ENCODE data around the gene POMT2.

Gene POMT2

DNA sequence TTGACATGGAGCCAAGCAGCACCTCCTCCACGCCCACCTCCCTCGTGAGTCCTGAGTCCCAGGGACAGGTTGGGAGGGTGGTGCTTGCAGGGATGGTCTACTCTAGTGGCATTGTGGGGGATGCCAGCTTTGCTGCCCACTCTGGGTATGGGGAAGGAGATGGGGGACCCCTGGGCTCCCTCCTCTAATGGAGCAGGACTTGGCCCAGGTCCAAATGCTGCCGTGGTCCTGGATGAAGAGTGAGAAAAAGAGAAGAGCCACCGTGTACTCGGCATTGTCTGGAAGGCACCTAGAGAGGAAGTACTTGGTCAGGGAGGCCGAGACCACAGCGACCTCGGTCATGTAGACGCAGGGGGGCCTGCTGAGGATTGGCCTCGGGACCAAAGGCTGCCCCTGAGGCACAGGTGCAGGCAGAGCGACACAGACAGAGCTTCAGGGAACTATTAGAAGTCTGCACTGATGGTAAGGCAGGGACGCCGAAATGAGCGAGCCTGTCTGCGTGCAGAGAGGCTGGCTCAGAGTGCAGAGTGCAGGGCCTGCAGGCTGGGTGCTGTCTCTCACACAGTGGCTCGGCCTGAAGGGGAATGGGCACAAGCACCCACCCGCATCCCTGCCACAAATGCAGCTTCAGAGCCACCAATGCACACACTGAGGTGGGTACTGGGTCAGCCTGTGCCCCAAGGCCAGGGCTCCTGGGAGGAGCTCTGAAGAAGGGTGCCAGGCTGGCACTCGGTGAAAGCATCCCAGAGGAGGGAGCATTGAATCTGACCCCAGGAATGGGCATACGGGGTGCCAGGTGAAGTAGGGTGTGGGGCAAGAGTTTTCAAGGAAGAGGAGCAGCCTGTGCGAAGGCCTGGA lies 67.1 kb downstream of the POMT2 start:
- H3K36me3 ChIP-seq (ENCODE audit: control insufficient read depth in 4 of 4, insufficient read depth in 4 of 4, low read length in 3 of 4): no peaks in the 10 kb centered on the region
- H3K27me3 ChIP-seq (replicated peaks in 2 of 5; ENCODE audit: control insufficient read depth in 4 of 5, insufficient read depth in 5 of 5, low read length in 4 of 5): peaks cover 0 to 2% (median 0%) of the 10 kb centered on the region in 5 experiments
- DNase-seq: peak in 2 of 3 donors; percentile 32 to 40
- WGBS (ENCODE audit: insufficient coverage): 48% methylated on average over 16 of the region's 20 CpGs
- ChIA-PET POLR2A (no interaction called here), CTCF (no interaction called here)
- peaks cover 0 to 9% (median 2%) of the 10 kb centered on the region in 4 experiments for H3K4me1 ChIP-seq (ENCODE audit: control extremely low read depth in 1 of 4, control insufficient read depth in 4 of 4, insufficient read depth in 4 of 4, low read length in 3 of 4)
- H3K4me3 ChIP-seq (ENCODE audit: control insufficient read depth in 1 of 7, extremely low read depth in 1 of 7, insufficient read depth in 4 of 7, low read depth in 2 of 7, low read length in 6 of 7): no peak overlapping the region
- no peaks in the 10 kb centered on the region for H3K9me3 ChIP-seq (ENCODE audit: control extremely low read depth in 1 of 5, control insufficient read depth in 4 of 5, insufficient read depth in 2 of 5, low read depth in 1 of 5, low read length in 4 of 5)
- H3K27ac ChIP-seq (ENCODE audit: insufficient read depth in 1 of 2, low read depth in 1 of 2, low read length in 2 of 2, poor library complexity in 1 of 2, severe bottlenecking in 2 of 2): no peak overlapping the region

- DNase-seq: no peak
- H3K4me1 ChIP-seq (ENCODE audit: control extremely low read depth in 1 of 4, control insufficient read depth in 4 of 4, insufficient read depth in 4 of 4, low read length in 3 of 4): peaks cover 0 to 9% (median 2%) of the 10 kb centered on the region in 4 experiments
- H3K27ac ChIP-seq (ENCODE audit: insufficient read depth in 1 of 2, low read depth in 1 of 2, low read length in 2 of 2, poor library complexity in 1 of 2, severe bottlenecking in 2 of 2): no peak overlapping the region
- POLR2A ChIA-PET: interaction anchor here (0.7 kb wide), 1 partner anchor 52 kb away, joined by 5 read pairs; no protein-coding TSS in a partner anchor
- no peaks in the 10 kb centered on the region for H3K9me3 ChIP-seq (ENCODE audit: control extremely low read depth in 1 of 5, control insufficient read depth in 4 of 5, insufficient read depth in 2 of 5, low read depth in 1 of 5, low read length in 4 of 5)
- CTCF ChIA-PET: no interaction called here
- no peaks in the 10 kb centered on the region for H3K36me3 ChIP-seq (ENCODE audit: control insufficient read depth in 4 of 4, insufficient read depth in 4 of 4, low read length in 3 of 4)
- no peak overlapping the region for H3K4me3 ChIP-seq (ENCODE audit: control insufficient read depth in 1 of 7, extremely low read depth in 1 of 7, insufficient read depth in 4 of 7, low read depth in 2 of 7, low read length in 6 of 7)
- H3K27me3 ChIP-seq (replicated peaks in 2 of 5; ENCODE audit: control insufficient read depth in 4 of 5, insufficient read depth in 5 of 5, low read length in 4 of 5): peaks cover 0 to 2% (median 0%) of the 10 kb centered on the region in 5 experiments
- WGBS (ENCODE audit: insufficient coverage): 97% methylated on average over 10 of the region's 11 CpGs
These were observed 68.8 kb downstream of the POMT2 start for GRCh38 chr14:77251870-77252269.

DNA sequence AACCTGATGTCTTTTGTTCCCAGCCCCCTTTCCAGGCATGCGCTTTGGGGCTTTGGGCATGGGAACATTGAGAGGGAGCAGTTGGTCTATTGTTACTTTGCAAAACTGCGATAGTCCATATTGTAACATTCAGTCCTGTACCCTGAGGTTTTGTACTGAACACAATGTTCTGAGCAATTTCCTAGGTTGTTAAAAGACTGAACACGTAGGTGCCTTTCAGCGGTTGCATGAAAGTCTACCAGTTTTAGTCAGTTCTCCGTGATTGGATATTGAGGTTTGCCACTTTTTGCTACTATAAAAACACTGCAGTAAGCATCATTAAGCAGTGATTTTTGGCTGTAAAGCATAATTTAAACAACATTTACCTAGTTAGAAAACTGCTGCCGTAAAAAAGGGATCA lies 69.8 kb downstream of the POMT2 start:
- H3K4me1 ChIP-seq (ENCODE audit: control extremely low read depth in 1 of 4, control insufficient read depth in 4 of 4, insufficient read depth in 4 of 4, low read length in 3 of 4): peaks cover 0 to 9% (median 2%) of the 10 kb centered on the region in 4 experiments
- H3K27ac ChIP-seq (ENCODE audit: insufficient read depth in 1 of 2, low read depth in 1 of 2, low read length in 2 of 2, poor library complexity in 1 of 2, severe bottlenecking in 2 of 2): no peak overlapping the region
- POLR2A ChIA-PET: no interaction called here
- no peak for DNase-seq
- CTCF ChIA-PET: no interaction called here
- no peak overlapping the region for H3K4me3 ChIP-seq (ENCODE audit: control insufficient read depth in 1 of 7, extremely low read depth in 1 of 7, insufficient read depth in 4 of 7, low read depth in 2 of 7, low read length in 6 of 7)
- no peaks in the 10 kb centered on the region for H3K36me3 ChIP-seq (ENCODE audit: control insufficient read depth in 4 of 4, insufficient read depth in 4 of 4, low read length in 3 of 4)
- H3K27me3 ChIP-seq (replicated peaks in 2 of 5; ENCODE audit: control insufficient read depth in 4 of 5, insufficient read depth in 5 of 5, low read length in 4 of 5): peaks cover 0 to 2% (median 0%) of the 10 kb centered on the region in 5 experiments
- 94% methylated on average over 3 of the region's 6 CpGs for WGBS (ENCODE audit: insufficient coverage)
- H3K9me3 ChIP-seq (ENCODE audit: control extremely low read depth in 1 of 5, control insufficient read depth in 4 of 5, insufficient read depth in 2 of 5, low read depth in 1 of 5, low read length in 4 of 5): no peaks in the 10 kb centered on the region

- DNase-seq: no peak
- Histone ChIP-seq H3K36me3 (ENCODE audit: control insufficient read depth in 4 of 4, insufficient read depth in 4 of 4, low read length in 3 of 4) (no peaks in the 10 kb centered on the region), H3K9me3 (ENCODE audit: control extremely low read depth in 1 of 5, control insufficient read depth in 4 of 5, insufficient read depth in 2 of 5, low read depth in 1 of 5, low read length in 4 of 5) (no peaks in the 10 kb centered on the region), H3K4me3 (ENCODE audit: control insufficient read depth in 1 of 7, extremely low read depth in 1 of 7, insufficient read depth in 4 of 7, low read depth in 2 of 7, low read length in 6 of 7) (no peak overlapping the region), H3K27me3 (replicated peaks in 2 of 5; ENCODE audit: control insufficient read depth in 4 of 5, insufficient read depth in 5 of 5, low read length in 4 of 5) (no peaks in the 10 kb centered on the region), H3K4me1 (ENCODE audit: control extremely low read depth in 1 of 4, control insufficient read depth in 4 of 4, insufficient read depth in 4 of 4, low read length in 3 of 4) (peaks cover 0 to 9% (median 2%) of the 10 kb centered on the region in 4 experiments), H3K27ac (ENCODE audit: insufficient read depth in 1 of 2, low read depth in 1 of 2, low read length in 2 of 2, poor library complexity in 1 of 2, severe bottlenecking in 2 of 2) (no peak overlapping the region)
- ChIA-PET POLR2A (no interaction called here), CTCF (no interaction called here)
- 92% methylated on average over 7 of the region's 7 CpGs for WGBS (ENCODE audit: insufficient coverage)
These were observed 71.4 kb downstream of the POMT2 start for GRCh38 chr14:77249286-77249685.

DNA sequence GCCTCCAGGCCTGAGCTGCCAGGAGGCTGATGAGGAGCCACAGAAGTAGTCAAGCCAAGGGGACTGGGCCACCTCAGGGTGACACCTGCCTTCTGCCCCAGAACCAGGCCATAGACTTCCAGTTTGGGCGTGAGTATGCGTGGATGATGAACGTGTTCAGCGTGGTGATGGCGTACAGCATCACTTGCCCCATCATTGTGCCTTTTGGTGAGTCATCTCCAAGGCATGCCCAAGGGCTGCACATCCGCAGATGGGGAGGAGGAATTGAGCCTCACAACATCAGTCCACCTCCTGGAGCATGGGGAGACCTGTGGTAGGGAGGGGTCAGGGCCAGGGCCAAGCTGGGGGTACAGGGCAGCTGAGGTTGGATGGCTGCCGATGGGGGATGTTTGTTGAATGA lies 72.0 kb downstream of the POMT2 start:
- Histone ChIP-seq H3K9me3 (ENCODE audit: control extremely low read depth in 1 of 5, control insufficient read depth in 4 of 5, insufficient read depth in 2 of 5, low read depth in 1 of 5, low read length in 4 of 5) (no peaks in the 10 kb centered on the region), H3K4me1 (ENCODE audit: control extremely low read depth in 1 of 4, control insufficient read depth in 4 of 4, insufficient read depth in 4 of 4, low read length in 3 of 4) (peaks cover under 1 to 10% (median 3%) of the 10 kb centered on the region in 4 experiments), H3K27ac (ENCODE audit: insufficient read depth in 1 of 2, low read depth in 1 of 2, low read length in 2 of 2, poor library complexity in 1 of 2, severe bottlenecking in 2 of 2) (no peak overlapping the region), H3K36me3 (ENCODE audit: control insufficient read depth in 4 of 4, insufficient read depth in 4 of 4, low read length in 3 of 4) (no peaks in the 10 kb centered on the region), H3K4me3 (ENCODE audit: control insufficient read depth in 1 of 7, extremely low read depth in 1 of 7, insufficient read depth in 4 of 7, low read depth in 2 of 7, low read length in 6 of 7) (no peak overlapping the region), H3K27me3 (replicated peaks in 2 of 5; ENCODE audit: control insufficient read depth in 4 of 5, insufficient read depth in 5 of 5, low read length in 4 of 5) (no peaks in the 10 kb centered on the region)
- WGBS (ENCODE audit: insufficient coverage): 97% methylated on average over 6 of the region's 7 CpGs
- ChIA-PET CTCF (no interaction called here), POLR2A (no interaction called here)
- DNase-seq: no peak

- no peak overlapping the region for H3K27ac ChIP-seq (ENCODE audit: insufficient read depth in 1 of 2, low read depth in 1 of 2, low read length in 2 of 2, poor library complexity in 1 of 2, severe bottlenecking in 2 of 2)
- CTCF ChIA-PET: interaction anchor here (0.5 kb wide), 1 partner anchor 335 kb away, joined by 3 read pairs; no protein-coding TSS in a partner anchor
- no peaks in the 10 kb centered on the region for H3K36me3 ChIP-seq (ENCODE audit: control insufficient read depth in 4 of 4, insufficient read depth in 4 of 4, low read length in 3 of 4)
- no peak overlapping the region for H3K4me3 ChIP-seq (ENCODE audit: control insufficient read depth in 1 of 7, extremely low read depth in 1 of 7, insufficient read depth in 4 of 7, low read depth in 2 of 7, low read length in 6 of 7)
- H3K9me3 ChIP-seq (ENCODE audit: control extremely low read depth in 1 of 5, control insufficient read depth in 4 of 5, insufficient read depth in 2 of 5, low read depth in 1 of 5, low read length in 4 of 5): no peaks in the 10 kb centered on the region
- POLR2A ChIA-PET: interaction anchor here (0.7 kb wide), 1 partner anchor 17 kb away, joined by 3 read pairs; no protein-coding TSS in a partner anchor
- WGBS (ENCODE audit: insufficient coverage): no CpG with 5 or more reads among the region's 1 CpG
- no peak for DNase-seq
- no peaks in the 10 kb centered on the region for H3K27me3 ChIP-seq (replicated peaks in 2 of 5; ENCODE audit: control insufficient read depth in 4 of 5, insufficient read depth in 5 of 5, low read length in 4 of 5)
- H3K4me1 ChIP-seq (ENCODE audit: control extremely low read depth in 1 of 4, control insufficient read depth in 4 of 4, insufficient read depth in 4 of 4, low read length in 3 of 4): peaks cover 2 to 21% (median 17%) of the 10 kb centered on the region in 4 experiments
These were observed 73.9 kb downstream of the POMT2 start for GRCh38 chr14:77246784-77247183.

DNA sequence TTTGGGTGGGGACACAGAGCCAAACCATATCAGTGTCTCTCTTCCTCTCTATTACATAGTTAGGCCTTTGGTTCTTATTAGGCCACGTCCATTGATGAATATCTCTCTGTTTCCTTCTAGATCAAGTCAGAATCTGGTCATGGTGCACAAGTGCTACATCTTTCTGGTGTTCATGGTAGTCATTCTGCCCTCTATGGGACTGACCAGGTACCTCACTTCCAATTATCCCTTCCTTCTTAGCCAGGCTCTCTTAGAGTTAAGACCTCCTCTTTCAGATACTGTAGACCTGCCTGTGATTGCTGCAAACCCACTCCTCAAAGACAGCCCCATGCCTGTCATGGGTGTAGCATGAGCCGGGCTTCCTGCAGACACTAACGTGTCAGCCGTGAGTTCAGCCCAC lies 74.9 kb downstream of the POMT2 start:
- Histone ChIP-seq H3K4me3 (ENCODE audit: control insufficient read depth in 1 of 7, extremely low read depth in 1 of 7, insufficient read depth in 4 of 7, low read depth in 2 of 7, low read length in 6 of 7) (no peak overlapping the region), H3K27me3 (replicated peaks in 2 of 5; ENCODE audit: control insufficient read depth in 4 of 5, insufficient read depth in 5 of 5, low read length in 4 of 5) (no peaks in the 10 kb centered on the region), H3K36me3 (ENCODE audit: control insufficient read depth in 4 of 4, insufficient read depth in 4 of 4, low read length in 3 of 4) (no peaks in the 10 kb centered on the region), H3K27ac (ENCODE audit: insufficient read depth in 1 of 2, low read depth in 1 of 2, low read length in 2 of 2, poor library complexity in 1 of 2, severe bottlenecking in 2 of 2) (no peak overlapping the region), H3K4me1 (ENCODE audit: control extremely low read depth in 1 of 4, control insufficient read depth in 4 of 4, insufficient read depth in 4 of 4, low read length in 3 of 4) (peaks cover 2 to 23% (median 18%) of the 10 kb centered on the region in 4 experiments), H3K9me3 (ENCODE audit: control extremely low read depth in 1 of 5, control insufficient read depth in 4 of 5, insufficient read depth in 2 of 5, low read depth in 1 of 5, low read length in 4 of 5) (no peaks in the 10 kb centered on the region)
- no peak for DNase-seq
- ChIA-PET POLR2A (no interaction called here), CTCF (no interaction called here)
- WGBS (ENCODE audit: insufficient coverage): 100% methylated on average over 1 of the region's 4 CpGs
